SK-N-MC (cell line): ENCODE results near the gene RIMBP2.
"Not testable (repeated sequence)": the region's sequence is repeated elsewhere in the genome, so short reads cannot be mapped to it uniquely, and the experiment has no call there.

Experiments used
- DNase-seq: peaks from one replicate; pipeline ENCODE4 v3.0.0-alpha.2; 2011; ENCODE audit warnings: low read depth, low spot score
- H3K27ac ChIP-seq: fragments of 200-600 bp; sonication (generic); 2 replicates; pipeline ENCODE4 v1.5.1; 2016; ENCODE audit warnings: mixed run types
- H3K36me3 ChIP-seq: fragments of 200-600 bp; sonication (generic); 2 replicates; pipeline ENCODE4 v1.6.1; 2017; ENCODE audit warnings: antibody characterized with exemption, low read length, mixed read lengths; ENCODE audit not compliant: insufficient read depth
- H3K4me3 ChIP-seq: fragments of 200-600 bp; sonication (generic); 2 replicates; pipeline ENCODE4 v1.5.1; 2016
- H3K9ac ChIP-seq: fragments of 200-600 bp; sonication (generic); 2 replicates; pipeline ENCODE4 v1.8.0; 2017; ENCODE audit warnings: mixed run types, mixed read lengths; ENCODE audit not compliant: insufficient read length
- H3K9me3 ChIP-seq: fragments of 200-600 bp; sonication (generic); 2 replicates; pipeline ENCODE4 v1.6.1; 2017; ENCODE audit warnings: low read depth, mild to moderate bottlenecking, antibody characterized with exemption, low read length, moderate library complexity, mixed read lengths
- EZH2 ChIP-seq: fragments of 200-600 bp; sonication (generic); IDR thresholded peaks from one replicate; pipeline ENCODE4 v1.6.1; 2017; ENCODE audit warnings: antibody characterized with exemption
- FOXP2 ChIP-seq: optimal IDR thresholded peaks from 2 replicates; pipeline ENCODE3; 2011; ENCODE audit warnings: mild to moderate bottlenecking, moderate library complexity; ENCODE audit not compliant: insufficient read depth; ENCODE audit errors: extremely low read length, control extremely low read depth
- POLR2AphosphoS5 ChIP-seq: IDR thresholded peaks from 2 replicates; pipeline ENCODE4 v1.6.1; 2012; ENCODE audit warnings: mild to moderate bottlenecking, low read depth, low read length, borderline replicate concordance

Gene RIMBP2

DNA sequence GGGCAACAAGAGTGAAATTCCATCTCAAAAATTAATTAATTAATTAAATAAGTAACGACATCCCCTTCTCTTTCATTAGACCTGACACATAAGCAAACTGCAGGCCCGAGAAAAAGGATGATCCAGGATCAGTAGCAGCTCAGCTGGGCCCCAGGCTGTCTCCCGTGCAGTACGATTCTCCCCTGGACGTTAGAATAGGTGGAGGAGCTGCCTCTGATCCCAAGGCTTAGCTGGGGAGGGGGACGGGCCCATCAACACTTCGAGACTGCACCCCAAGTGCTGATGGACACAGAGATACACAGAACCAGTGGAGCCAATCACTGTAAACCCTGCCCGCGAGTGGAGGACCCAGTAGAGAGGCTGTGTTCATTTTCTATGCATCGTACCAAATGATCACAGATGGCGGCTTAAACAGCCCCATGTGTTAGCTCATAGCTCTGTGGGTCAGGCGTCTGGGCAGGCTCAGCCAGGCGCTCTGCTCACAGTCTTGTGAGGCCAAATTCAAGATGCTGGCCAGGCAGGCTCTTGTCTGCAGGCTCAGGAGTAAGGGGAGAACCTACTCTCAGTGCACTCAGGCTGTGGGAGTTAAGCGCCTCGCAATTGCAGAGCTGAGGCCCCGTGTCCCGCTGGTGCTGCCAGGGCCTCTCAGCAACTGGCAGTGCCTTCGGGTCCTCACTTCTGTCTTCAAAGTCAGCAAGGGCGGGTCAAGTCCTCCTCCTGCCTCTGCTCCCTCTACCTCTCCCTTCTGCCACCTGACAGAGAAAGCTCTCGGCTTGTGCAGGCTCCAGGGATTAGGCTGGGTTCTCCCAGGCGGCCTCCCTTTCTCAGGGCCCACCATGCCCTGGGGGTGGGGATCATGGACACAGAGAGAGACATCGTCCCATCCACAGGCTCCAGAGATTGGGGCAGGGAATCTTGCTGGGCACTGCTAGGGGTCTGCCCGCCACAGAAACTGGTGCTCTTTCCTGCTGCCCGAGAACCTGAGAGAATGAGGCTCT, 26.4 kb downstream of the RIMBP2 start:
- TF ChIP-seq FOXP2 (no peak), EZH2 (no peak), POLR2AphosphoS5 (no peak)
- no peaks in the 10 kb centered on the region for H3K9me3 ChIP-seq
- no peak overlapping the region for H3K4me3 ChIP-seq
- H3K9ac ChIP-seq: no peak overlapping the region
- no peak overlapping the region for H3K27ac ChIP-seq
- DNase-seq: no peak
- H3K36me3 ChIP-seq: no peaks in the 10 kb centered on the region

DNA sequence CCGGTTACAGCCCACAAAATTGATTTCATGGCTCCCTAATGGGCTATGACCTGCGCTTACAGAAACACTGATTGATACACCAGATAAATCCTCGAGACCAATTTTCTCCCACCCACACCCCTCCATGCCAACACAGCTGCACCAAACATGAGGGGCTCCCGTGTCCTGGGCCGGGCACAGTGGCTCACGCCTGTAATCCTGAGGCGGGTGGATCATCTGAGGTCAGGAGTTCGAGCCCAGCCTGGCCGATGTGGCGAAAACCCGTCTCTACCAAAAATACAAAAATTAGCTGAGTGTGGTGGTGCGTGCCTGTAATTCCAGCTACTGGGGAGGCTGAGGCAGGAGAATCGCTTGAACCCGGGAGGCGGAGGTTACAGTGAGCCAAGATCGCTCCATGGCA, 27.1 kb downstream of the RIMBP2 start:
- not testable (repeated sequence) for H3K9me3 ChIP-seq, H3K27ac ChIP-seq, H3K36me3 ChIP-seq, H3K4me3 ChIP-seq, H3K9ac ChIP-seq, DNase-seq

DNA sequence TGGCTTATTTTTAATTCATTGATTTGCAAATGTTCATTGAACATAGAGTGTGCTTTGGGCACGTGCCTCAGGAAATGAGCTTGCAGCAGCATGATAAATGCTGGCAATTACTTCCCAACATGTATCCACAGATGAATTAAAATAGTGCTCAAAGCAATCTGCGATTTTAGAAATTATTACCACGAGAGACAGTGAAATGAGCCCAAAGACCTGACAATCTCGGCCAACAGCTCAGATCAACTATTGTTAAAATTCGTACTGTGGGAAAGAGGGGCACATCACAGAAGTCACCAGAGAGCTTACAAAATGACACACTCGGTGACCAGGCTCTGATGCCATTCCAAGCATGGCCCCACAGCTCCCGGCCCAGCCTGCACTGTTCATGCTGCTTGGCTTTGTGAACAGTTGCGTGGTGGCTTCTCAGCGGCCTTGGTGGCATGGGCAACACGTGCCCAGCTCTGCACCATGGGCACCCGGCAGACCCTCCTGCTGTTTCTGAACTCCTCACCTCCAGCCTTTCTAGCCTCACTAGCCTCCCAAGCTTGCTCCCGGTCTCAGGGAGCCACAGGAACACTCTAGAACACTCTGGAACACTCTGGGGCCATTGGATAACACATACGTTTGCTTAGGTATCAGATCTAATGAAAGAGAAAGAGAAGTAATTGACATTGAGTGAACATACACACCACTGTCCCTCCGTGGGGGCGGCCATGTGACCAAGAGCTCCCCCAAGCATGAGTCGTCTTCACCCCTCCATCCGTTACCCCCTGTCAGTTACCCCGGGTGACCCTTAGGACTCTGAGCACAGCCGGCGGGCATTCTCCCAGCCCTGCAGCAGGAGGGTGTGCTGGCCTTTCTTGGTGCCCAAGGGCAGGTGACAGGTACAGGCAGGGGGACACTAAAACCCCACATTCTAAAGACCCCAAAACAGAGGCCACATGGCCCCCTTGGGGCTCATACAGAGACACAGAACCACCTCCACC, 28.0 kb downstream of the RIMBP2 start:
- no peak overlapping the region for H3K9ac ChIP-seq
- no peaks in the 10 kb centered on the region for H3K36me3 ChIP-seq
- no peak for DNase-seq
- TF ChIP-seq FOXP2 (no peak), POLR2AphosphoS5 (no peak)
- H3K9me3 ChIP-seq: no peaks in the 10 kb centered on the region
- no peak overlapping the region for H3K4me3 ChIP-seq
- no peak overlapping the region for H3K27ac ChIP-seq

DNA sequence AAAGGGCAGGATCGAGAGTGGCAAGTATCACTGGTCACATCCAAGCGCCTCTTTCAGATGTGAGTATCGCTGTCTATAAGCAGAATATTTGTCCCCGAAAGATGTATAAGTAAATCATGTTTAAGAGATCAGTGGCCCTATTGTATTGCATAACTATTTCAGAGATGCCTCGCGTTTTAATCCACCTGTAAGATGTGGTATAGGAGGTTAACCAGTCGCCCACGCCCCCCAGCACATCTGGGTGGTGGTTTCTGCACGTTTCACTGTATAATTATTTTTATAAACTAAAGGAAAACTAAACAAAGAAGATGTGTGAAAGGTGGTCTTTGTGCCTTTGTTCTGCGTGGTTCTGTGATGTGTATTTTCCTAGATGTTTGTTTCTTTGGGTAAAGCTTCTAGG, 28.9 kb downstream of the RIMBP2 start:
- Histone ChIP-seq H3K4me3 (no peak overlapping the region), H3K9ac (no peak overlapping the region), H3K9me3 (no peaks in the 10 kb centered on the region), H3K36me3 (no peaks in the 10 kb centered on the region), H3K27ac (no peak overlapping the region)
- TF ChIP-seq FOXP2 (no peak), POLR2AphosphoS5 (no peak), EZH2 (no peak)
- DNase-seq: no peak

DNA sequence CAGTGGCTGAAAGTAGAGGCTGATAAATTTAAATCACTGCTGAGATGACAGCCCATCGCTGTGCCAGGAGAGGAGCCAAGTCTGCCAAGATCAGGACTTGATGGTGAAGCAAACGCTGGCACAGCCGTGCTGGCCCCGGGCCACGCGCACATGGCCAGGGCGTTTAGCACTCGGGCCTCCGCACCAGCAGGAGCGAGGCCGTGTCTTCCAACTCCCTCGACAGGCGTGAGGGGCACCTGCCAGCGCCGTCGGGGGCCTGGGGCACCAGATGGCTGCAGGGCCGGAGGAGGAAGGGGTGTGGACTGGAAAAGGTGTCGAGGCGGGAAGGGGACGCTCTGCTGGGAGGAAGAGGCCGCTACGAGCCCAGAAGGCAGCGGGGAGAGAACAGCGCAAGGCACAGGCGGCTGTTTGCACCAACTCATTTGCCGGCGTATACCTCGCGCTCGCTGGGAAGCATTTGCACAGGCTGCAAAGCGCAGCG, 29.5 kb downstream of the RIMBP2 start:
- no peak for DNase-seq
- Histone ChIP-seq H3K4me3 (no peak overlapping the region), H3K36me3 (no peaks in the 10 kb centered on the region), H3K27ac (no peak overlapping the region), H3K9me3 (no peaks in the 10 kb centered on the region), H3K9ac (no peak overlapping the region)
- TF ChIP-seq EZH2 (peak; percentile 33), POLR2AphosphoS5 (no peak), FOXP2 (no peak)

DNA sequence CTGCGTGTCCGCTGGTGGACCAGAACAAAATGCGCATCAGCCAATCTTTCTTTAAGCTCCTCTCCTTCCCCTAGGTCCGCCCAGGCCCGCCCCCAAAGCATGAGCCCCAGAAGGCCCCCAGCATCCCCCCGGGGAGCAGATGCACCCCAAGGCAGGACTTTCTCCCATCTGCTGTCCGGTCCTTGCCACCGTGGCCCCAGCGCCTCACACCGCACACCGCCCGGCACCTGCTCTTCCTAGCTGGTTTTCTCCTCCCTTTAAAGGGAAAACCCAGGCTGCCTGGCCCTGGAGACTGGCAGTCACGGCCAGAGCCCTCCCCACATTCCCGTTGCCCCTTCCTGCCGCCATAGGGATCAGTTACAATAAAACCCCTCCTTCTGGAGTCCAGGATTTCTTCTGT, 30.2 kb downstream of the RIMBP2 start:
- no peak for DNase-seq
- Histone ChIP-seq H3K4me3 (no peak overlapping the region), H3K9me3 (no peaks in the 10 kb centered on the region), H3K9ac (no peak overlapping the region), H3K27ac (no peak overlapping the region), H3K36me3 (no peaks in the 10 kb centered on the region)
- TF ChIP-seq FOXP2 (no peak), EZH2 (no peak), POLR2AphosphoS5 (no peak)

DNA sequence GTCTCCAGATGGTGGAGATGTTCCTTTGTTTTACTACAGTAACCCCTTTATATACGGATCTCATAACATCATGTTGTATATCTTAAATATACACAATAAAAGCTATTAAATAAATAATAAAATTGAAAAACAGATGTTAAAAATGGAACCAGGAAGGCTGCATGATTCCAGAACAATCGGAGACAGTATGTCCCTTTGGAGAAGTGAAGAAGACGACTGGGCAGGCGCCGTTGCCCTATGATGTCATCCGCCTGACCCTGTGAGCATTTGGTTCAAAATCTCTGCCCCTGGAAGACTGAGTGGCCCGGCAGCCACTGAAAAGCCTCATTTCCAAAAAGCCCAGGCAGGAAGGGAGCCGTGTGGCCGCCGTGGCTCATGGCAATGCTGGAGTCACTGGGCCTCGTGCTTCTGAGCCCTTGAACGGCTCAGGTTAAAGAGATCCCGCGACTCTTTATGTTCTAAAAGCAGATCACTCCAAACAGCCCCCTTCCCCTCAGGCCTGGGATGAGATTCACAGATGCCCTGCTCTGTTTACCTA, 30.8 kb downstream of the RIMBP2 start:
- H3K9ac ChIP-seq: no peak overlapping the region
- no peak overlapping the region for H3K27ac ChIP-seq
- no peak for DNase-seq
- TF ChIP-seq FOXP2 (no peak), POLR2AphosphoS5 (no peak), EZH2 (no peak)
- H3K9me3 ChIP-seq: no peaks in the 10 kb centered on the region
- no peaks in the 10 kb centered on the region for H3K36me3 ChIP-seq
- no peak overlapping the region for H3K4me3 ChIP-seq

DNA sequence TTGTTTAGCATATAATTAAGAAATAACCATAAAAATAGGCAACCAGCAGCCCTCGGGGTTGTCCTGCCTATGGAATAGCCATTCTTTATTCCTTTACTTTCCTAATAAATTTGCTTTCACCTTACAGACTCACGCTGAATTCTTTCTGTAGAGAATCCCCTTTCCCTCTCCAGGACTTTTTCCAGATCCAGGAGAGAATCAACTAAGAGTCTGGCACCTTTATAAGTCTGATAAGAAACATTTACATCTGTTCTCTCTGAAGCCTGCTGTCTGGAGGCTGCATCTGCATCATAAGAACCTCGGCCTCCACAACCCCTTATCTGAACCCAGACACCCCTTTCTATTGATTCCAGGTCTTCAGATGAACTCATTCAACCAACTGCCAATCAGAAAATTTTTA, 32.3 kb downstream of the RIMBP2 start:
- Histone ChIP-seq H3K9me3 (no peaks in the 10 kb centered on the region), H3K4me3 (no peak overlapping the region), H3K9ac (no peak overlapping the region), H3K27ac (no peak overlapping the region), H3K36me3 (no peaks in the 10 kb centered on the region)
- DNase-seq: no peak
- no peak for TF ChIP-seq POLR2AphosphoS5
- TF ChIP-seq FOXP2: no peak
- TF ChIP-seq EZH2: no peak
